K562 (cell line): ENCODE measurements around the gene TMEM107. TPM values are rescaled to one million over a fixed set of nuclear protein-coding genes. Genes with fewer than 3 reads are reported as not detected.
A peak's percentile ranks its signal among the peaks of the same experiment; 100 is the strongest.

ENCODE experiments used
- BHLHE40 ChIP-seq: IDR thresholded peaks from 2 replicates; pipeline ENCODE4 v1.6.1; 2011; ENCODE audit warnings: low read length, improper control_type of control experiment
- GATAD2A ChIP-seq: fragments of 450-650 bp; IDR thresholded peaks from 2 replicates; pipeline ENCODE4 v1.6.1; 2017
- HMGN3 ChIP-seq: IDR thresholded peaks from 2 replicates; pipeline ENCODE4 v1.6.1; 2011; ENCODE audit warnings: borderline replicate concordance, low read depth, mild to moderate bottlenecking, mixed read lengths, low read length; ENCODE audit not compliant: insufficient read length; ENCODE audit errors: extremely low read depth
- KDM1A ChIP-seq, 2 experiments: fragments of 450-650 bp; IDR thresholded peaks; 2 replicates each; pipeline ENCODE4 v1.6.1; 2016; ENCODE audit warnings: mild to moderate bottlenecking in 2 of 2
- REST ChIP-seq, 2 experiments: fragments of 450-650 bp; formaldehyde crosslinking in 1 of 2; IDR thresholded peaks; 2 replicates each; pipeline versions ENCODE4 v1.4.0 to v1.6.1; 2014 to 2020; ENCODE audit warnings: mild to moderate bottlenecking in 2 of 2, borderline replicate concordance in 1 of 2, low read depth in 1 of 2
- ZBTB7A ChIP-seq: IDR thresholded peaks from 2 replicates; pipeline ENCODE4 v1.6.1; 2011; ENCODE audit warnings: low read depth, mild to moderate bottlenecking, low read length, moderate library complexity, borderline replicate concordance; ENCODE audit not compliant: control insufficient read depth
- ZNF197 ChIP-seq: fragments of 200-800 bp; sonication (Bioruptor generic); IDR thresholded peaks from 2 replicates; pipeline ENCODE4 v1.6.1; 2016; ENCODE audit warnings: low read depth, missing genetic modification characterization, missing compliant biosample characterization
- ZNF511 ChIP-seq: sonication (generic); formaldehyde crosslinking; IDR thresholded peaks from 2 replicates; pipeline ENCODE4 v1.8.0; 2022; ENCODE audit warnings: mild to moderate bottlenecking, missing genetic modification reagents
- polyA plus RNA-seq, 8 experiments: library from polyadenylated mRNA; depleted of rRNA in 4 of 8; stranded (reverse) in 5 of 8; unstranded in 3 of 8; fragments of >200 nt; fragmentation: Nextera tagmentation in 2 of 8; fragmentation: Illumina TruSeq in 1 of 8; extraction: Ambion mirVana in 2 of 8; extraction: Trizol in 1 of 8; gene quantifications; 2 replicates each; pipeline versions ENCODE4 v1.2.1 to v1.2.3, GENCODE V29; 2011 to 2014; ENCODE audit warnings: inconsistent platforms in 1 of 8, missing spikeins in 1 of 8
- total RNA-seq, 7 experiments: library from RNA; depleted of rRNA in 6 of 7; stranded (reverse); fragments of >200 nt in 6 of 7; fragmentation: Illumina TruSeq in 2 of 7; extraction: Trizol in 2 of 7; gene quantifications; 2 replicates each; pipeline versions ENCODE4 v1.2.1 to v1.2.3, GENCODE V29; 2011 to 2021; ENCODE audit warnings: low replicate concordance in 1 of 7

Gene TMEM107
- total and polyA plus RNA-seq, 9 of the 15 experiments (the other 6 are each of a cell fraction or from before 2014, with no cell fraction given) = 7.1 to 26.2 (median 16.9) TPM

- TF ChIP-seq REST (IDR thresholded peaks at IDR 0.05; ENCODE audit: borderline replicate concordance) (0 out of 2 replicates have a peak, but pooled peaks have one; percentile 8), REST (CRISPR knock-in tag; IDR thresholded peaks at IDR 0.05; ENCODE audit: low read depth) (no peak), ZNF197 (CRISPR knock-in tag) (no peak), KDM1A (IDR thresholded peaks at IDR 0.05) (no peak), BHLHE40 (peak; percentile 73), ZBTB7A (peak; percentile 26; the same call in 1 of the 2 replicates), GATAD2A (no peak), HMGN3 (peak; percentile 34), ZNF511 (CRISPR knock-in tag) (no peak)
Observed at GRCh38 chr17:8122924-8123694, 53.1 kb downstream of the TMEM107 start (continued).
